HG03139 (cell line): ENCODE results near the gene GLCE.
"Not testable (repeated sequence)": the region's sequence is repeated elsewhere in the genome, so short reads cannot be mapped to it uniquely, and the experiment has no call there.

Source experiments
- ATAC-seq: cut with Tn5 transposase; IDR thresholded peaks from one replicate; pipeline ENCODE4 v1.9.1; 2021; ENCODE audit not compliant: unreplicated experiment

Gene GLCE

DNA sequence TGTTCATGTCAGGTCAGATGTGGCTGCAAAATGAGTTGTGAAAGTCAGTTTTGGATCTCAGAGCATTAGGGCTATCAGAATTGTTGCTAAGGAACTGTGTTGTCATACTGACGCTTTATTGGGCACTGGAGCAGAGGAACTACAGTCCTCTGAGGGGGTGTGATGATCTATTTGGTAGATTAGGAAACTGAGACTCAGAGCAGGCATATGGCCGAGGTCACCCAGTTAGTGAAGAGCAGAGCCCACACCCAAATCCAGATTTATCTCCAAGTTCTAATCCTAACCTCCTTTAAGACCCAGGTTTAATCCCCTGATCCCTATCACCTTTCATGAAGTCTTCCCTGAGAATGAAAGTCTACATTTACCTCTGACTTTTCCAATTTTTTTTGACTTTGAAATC is 25.6 kb upstream of the GLCE start:
- no peak for ATAC-seq

DNA sequence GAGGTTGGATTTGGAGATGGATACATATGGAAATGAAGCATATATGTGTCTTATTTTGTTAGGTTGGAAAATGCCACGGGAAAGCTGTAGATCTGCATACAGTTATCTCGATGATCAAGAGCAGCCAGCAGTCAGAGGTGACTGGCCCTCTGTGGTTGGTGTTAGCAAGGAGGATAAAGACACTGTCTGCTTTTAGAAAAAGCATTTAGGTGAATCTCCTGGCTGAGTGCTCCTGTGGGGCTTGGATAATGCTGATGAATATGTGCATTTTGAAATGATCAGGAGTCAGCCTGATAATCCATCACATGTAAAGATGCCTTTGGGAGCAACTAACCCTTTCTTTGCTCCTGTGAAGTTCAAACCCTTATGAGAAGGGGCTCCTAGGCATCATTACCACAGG is 24.9 kb upstream of the GLCE start:
- ATAC-seq, result no peak

DNA sequence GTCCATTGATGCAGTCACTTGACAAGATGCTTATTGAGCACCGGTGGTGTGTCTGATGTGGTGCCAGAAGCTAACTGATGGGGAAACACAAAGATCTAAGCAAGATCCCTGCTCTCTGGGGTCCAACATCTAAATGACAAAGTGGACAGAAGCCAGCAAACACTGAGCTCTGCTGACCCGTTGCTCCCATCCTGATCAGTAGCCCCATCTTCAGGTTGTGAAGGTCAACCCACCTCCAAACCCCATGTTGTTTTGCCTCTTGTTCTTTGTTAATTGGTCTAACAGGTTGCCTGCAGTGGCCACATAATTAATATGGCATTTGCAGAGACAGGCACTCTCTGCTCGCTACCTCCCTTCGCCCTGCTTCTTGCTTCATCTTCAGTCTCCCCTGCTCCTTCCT is 21.5 kb upstream of the GLCE start:
- ATAC-seq, result no peak

DNA sequence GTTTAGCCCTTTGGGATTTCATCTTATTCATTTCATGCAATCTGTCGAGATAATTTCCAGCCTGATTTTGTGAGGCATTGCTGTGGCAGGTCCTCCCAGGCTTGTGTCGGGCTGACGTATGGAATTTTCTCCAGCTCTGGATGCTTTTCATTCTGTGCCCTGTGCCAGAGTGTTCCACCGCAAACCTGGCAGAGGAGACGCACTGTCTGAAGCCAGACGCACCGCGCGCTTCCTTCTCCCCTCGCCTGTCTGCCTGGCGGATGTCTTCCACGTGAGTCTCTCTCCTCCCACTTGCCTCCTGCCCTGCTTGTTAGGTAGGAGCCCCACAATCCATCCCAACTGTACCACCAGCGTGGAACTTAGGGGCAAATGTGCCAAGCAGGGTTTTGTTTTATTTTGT is 20.1 kb upstream of the GLCE start:
- ATAC-seq, result no peak

DNA sequence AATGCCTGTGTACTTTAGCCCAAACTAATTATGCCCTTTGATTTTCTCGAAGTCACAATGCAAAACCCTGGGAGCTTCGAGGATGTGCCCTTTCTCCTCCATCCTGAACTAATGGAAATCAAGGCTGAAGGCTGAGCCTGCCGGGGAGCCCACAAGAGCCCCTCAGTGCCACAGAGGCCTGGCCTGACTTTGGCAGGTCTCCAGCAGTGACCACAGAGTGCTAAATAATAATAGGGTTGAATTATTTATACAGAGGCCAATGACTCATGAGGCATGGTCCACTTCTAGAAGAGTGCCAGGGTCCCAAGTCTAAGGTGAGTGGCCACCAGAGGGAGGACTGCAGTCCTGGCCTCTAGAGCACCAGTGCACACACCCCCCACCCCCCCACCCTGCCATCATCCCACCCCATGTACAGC is 19.1 kb upstream of the GLCE start:
- no peak for ATAC-seq

DNA sequence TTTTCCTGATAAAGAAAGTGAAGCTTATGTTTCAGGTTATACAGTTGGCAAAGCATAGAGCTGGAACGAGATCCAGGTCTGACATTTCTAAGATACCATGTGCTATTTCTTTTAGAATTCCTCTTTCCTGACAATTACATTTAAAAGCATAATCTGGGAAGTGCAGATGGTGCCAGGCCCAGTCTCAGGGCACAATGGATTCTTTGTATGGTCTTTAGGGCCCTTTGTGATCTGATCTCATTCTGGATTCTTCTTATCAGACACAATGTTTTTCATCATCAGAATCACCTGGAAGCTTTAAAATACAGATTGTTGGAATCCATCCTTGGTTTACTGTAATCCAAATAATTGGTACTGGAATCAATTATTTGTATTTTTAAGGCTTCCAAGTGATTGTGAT is 18.6 kb upstream of the GLCE start:
- ATAC-seq, result no peak

DNA sequence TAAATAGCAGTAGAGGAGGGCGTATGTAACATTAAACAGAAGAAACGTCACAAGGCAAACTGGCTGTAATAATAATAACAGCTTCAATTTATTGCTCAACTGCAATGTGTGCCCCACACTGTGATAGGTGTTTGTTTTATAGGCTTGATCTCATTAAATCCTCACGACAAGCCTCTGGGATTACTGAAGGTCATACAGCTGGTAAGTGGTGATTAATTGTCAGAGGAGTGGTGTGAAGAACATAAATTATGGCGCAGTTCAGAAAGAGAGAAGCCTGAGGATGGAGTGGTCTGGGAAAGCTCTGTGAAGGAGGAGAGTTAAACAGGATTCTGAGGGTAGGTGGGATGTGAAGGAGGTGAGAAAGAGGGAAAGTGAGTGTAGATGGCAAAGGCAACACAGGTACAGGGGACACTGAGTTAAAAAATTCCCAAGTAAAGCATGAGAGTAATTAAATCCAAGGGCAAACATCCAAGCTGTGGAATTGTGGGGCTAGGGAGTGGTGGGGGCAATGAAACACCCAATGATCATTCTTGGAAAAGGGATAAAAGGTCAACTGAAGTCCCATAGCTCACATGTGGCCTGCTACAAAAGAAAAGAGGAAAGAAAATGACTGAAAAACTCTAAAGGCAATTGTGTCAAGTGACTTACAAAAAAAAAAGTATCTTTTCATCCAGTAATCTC is 16.5 kb upstream of the GLCE start:
- ATAC-seq, result no peak

DNA sequence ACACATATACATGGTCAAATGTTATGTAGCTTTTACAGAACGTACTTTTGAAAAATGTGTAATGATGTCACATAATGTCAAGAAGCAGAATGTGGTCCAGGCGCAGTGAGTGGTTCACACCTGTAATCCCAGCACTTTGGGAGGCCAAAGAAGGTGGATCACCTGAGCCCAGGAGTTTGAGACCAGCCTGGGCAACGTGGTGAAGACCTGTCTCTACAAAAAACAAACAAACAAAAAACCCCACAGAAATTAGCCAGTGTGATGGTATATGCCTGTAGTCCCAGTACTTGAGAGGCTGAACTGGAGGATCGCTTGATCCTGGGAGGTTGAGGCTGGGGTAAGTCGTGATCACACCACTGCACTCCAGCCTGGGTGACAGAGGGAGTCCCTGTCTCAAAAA is 15.9 kb upstream of the GLCE start:
- no peak for ATAC-seq

DNA sequence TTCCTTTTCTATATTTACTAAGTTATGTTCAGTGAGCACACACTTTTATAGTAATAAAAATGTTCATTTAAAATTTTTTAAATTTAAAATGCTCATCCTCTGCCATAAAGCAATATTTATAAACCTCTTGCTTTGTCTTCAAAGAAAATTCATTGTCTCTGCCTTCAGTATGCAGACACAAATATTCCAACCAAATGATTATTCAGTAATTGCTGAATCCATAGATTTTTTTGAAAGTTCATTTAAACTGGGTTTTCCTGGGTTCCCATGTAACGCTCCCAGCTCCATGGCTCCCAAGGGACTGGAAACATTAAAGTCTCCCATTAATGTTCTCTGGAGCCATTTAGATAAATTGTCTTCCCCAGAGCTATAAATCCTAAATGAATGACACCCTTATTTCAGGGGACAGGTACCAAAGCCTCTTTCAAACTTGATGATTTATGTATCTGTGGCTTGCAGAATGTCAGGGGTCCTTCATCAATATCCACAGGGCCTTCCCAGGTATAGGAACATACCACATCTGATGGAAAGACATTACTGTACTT is 15.2 kb upstream of the GLCE start:
- ATAC-seq, result no peak

DNA sequence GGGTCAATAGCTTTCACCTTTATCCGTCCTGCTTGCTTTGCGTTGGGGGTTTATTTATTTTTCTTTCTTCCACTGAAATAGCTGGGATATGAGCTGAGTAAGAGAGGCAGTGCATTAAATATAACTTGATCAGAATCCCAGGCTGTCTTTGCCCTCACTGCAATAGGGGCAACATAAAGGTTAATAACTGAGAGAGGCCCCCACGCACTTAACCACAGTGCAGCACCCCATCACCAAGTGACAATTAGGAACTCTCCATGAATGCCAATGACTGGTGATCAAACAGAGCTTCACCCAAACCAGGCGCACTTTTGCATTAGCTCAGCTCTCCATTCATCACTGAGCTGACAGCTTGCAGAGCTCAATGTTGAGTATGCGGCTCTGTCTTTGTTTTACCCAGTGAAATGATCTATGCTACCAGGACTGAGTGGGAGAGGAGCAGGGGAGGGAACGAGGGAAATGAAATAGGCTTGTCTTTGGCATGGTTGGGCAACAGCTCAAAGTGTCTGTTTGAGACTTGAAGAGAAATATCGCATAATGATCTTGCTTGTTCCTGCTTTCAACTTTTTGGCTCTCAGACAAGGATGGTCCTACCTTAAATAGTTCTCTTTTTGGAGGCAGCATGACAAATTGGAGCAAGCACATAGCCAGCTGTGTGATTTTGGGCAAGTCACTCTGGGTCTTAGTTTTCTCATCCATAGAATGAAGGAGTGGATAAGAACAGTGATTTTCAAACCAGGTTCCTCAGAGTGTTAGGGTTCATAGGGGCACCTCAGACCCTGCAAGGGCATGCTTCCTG is 14.5 kb upstream of the GLCE start:
- ATAC-seq, result no peak

DNA sequence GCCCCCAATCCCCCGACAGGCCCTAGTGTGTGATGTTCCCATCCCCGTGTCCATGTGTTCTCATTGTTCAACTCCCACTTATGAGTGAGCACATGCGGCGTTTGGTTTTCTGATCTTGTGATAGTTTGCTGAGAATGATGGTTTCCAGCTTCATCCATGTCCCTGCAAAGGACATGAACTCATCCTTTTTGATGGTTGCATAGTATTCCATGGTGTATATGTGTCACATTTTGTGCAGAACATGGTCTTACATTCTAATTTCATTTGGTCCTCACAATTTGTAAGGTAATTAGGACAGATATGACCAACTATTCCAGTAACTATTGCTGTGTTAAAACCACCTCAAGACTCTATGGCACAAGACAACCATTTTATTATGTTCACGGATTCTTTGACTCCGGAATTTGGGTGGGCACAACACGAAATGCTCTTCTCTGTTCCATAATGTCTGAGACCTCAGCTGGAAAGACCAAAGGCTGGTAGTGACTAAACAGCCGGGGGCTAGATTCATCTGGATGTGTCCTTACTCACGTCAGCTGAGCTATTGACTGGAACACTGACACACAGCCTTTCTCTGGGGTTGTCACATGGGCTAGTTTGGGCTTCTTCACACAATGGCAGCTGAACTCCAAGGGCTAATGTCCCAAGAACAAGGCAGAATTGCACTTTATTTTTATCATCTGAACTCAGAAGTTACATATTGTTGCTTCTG is 13.6 kb upstream of the GLCE start:
- ATAC-seq, result no peak

DNA sequence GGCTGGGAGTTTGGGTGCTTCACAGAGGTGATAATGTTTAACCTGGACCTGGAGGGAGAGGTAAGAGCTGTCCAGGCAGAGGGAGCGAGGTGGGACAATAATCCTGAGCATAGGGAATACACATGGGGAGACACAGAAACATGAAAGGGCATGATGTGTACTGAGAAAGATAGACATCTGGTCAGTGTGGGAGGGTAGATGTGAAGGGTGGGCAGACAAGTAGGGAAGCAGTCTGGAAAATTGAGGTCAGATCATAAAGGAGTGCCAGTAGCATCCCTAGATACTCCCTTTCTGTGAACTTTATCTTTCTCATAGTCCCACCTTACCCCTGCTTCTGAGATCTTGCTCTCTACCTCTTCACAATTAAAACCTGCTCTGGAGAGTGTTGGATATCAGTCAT is 12.0 kb upstream of the GLCE start:
- ATAC-seq, result no peak

DNA sequence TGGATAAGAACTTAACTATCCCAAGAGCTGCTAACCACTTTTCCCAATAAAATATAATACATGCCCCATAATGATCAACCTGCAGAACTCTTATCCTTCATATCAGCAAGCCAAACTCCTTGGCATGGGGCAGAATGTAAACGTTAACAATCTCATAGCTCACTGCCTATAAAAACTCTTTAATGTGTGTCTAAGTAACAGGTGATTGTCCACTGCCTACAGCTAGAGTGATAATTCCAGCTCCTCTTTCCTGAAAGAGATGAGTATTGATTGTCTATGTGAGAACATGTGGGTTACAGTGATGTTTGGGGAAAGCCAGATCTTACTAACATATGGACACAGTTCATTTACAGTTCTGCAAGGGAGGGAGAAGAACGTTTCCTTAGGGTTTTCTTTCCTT is 11.3 kb upstream of the GLCE start:
- ATAC-seq, result no peak

DNA sequence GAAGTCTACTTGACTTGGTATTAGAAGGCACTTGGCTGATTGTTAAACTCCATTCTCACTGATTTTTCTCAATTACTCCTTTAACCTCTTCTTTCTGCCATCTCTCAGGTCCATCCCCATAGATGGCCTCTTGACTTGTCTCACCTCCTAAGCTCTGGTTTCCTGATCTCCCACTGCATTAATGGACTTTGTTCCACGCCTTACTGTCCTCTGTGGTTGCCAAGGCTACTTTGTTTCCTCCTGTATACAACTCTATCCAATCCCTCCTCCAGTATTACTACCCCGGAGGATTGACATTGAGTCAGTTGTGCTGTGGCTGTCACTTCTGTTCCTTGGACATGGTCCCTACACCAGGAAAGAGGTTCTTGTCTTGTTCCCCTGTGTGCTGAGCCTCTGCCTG is 10.6 kb upstream of the GLCE start:
- no peak for ATAC-seq

DNA sequence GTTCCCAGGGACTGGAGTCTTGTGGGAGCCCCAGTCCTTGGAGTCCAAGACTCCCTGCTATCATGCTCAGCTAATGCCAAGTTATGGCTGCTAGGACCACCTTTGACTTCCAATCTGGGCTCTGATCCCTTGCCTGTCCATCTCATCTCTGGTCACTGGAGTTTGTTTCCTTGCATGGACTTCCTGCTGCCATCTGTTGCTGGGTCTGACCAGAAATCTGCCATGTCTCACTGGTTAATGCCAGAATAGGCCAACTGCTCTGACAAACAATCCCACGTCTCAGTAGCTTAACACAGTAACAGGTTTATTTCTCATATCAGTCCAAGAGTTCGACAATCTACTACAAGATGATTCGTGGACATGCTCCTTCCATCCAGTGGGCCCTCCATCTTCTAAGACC is 10.1 kb upstream of the GLCE start:
- ATAC-seq, result no peak

DNA sequence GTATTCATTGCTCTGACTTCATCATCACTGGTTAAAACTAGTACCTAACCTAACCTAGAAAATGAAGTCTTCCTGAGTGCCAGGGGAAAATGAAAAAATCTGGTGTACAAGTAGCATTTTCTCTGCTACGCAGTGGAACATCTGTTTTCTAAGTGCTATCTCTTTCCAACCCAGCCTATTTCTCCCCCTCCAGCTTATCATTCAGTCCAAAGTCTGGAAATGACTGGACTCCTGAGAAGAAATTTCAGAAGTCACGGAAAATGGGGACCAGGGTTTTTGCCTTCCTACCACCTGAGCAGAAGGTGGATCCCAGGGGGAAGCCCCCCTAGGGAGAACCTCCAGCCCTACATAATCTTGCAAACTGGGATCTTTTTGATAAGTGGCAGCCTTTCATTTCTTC is 9.6 kb upstream of the GLCE start:
- ATAC-seq, result no peak

DNA sequence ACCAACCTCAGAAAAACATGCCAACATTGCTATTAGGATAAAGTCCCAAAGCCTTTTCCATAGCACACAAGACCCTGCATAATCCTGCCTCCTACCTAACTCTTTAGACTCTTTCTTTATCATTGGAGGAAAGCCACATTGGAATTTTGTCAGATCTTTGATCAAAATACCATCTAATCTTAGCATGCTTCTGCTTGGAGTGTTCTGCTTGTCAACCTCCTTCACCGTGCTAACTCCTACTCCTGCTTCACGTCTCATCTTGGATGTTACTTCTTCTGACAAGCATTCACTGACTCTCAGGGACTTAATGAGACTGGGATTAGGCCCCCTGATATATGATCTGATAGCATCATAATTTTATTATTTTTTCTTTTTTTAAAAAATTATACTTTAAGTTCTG is 7.4 kb upstream of the GLCE start:
- ATAC-seq, result no peak

DNA sequence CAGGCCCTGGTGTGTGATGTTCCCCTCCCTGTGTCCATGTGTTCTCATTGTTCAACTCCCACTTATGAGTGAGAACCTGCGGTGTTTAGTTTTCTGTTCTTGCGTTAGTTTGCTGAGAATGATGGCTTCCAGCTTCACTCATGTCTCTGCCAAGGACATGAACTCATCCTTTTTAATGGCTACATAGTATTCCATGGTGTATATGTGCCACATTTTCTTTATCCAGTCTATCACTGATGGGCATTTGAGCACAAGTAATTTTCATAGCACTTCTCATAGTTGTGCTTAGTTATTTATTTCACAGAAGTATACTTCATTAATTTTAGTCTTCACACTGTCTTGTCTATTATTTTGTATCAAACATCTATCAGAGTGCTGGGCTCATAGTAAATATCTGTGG is 6.8 kb upstream of the GLCE start:
- not testable (repeated sequence) for ATAC-seq

DNA sequence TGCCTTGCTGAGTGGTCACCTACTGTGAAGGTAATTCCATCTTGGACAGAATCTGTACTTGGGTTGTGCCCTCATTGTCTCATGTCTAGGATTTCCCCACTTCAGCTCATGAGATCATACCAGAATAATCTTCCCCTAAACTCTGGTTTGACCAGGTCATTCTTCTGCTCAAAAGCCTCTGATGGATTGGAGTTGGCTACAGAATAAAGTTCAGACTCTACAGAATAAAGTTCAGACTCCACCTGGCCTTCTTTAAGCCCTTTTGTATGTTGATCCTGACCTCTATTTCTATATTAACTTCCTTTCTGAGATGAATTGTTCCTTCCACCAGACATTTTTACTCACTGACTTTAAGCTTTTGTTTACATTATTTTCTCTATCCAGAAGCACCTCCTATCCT is 6.4 kb upstream of the GLCE start:
- ATAC-seq, result no peak

DNA sequence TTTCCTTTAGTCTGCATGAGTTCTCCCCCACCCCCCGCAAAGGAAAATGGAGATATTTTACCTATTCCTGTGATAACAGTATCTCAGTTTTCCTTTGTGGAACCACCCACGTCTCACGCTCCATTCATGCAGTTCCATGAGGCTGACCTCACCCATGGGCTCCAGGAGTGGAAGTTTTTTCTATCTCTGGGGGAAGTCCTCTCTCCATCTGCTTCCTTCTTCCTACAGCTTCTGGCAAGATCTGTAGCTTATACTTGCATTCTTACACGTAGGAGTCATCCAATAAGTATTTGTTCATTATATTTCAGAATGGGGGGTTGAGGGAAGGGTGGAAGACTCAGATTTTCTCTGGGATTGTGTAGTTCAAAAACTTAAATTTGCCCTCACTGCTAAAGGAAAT is 5.8 kb upstream of the GLCE start:
- no peak for ATAC-seq

DNA sequence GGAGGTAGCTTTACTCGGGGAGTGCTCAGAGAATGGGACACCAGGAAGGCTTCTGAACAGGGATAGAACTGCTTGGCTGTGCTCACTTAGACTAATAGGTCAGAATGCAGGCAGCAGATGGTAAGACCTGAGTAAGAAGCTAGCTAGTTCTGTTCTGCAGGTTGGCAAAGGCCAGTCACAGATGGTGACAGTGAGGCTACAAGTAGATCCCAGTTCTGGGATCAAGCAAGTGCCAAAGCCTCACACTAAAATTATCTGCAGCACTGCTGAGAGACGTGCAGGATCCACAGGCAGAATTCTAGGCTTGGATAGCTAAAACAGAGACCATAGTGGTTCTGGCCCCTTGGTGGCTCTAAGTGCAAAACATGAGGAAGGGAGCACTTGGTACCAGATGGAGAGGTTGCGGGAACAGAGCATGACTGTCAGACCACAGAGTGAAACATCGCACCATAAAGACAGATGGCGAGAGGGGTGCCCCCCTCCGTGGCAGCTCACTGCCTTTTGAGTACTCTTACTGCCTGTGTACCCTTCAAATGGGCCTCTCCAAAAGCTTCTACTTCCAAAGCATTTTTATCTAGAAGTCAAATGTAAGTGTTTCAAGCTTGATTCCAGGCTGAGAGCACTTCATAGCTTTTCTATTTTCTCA is 3.6 kb upstream of the GLCE start:
- ATAC-seq, result no peak
